Tibial nerve (tissue), 4 donors: Measurements from ENCODE around the gene PABPC1L.

ENCODE experiments used
- EP300 ChIP-seq, 2 donors: sonication (generic); formaldehyde crosslinking; IDR thresholded peaks; one replicate each; pipeline ENCODE4 v1.6.1; 2017; ENCODE audit warnings: antibody characterized with exemption in 2 of 2, mild to moderate bottlenecking in 1 of 2
- TF ChIP-seq, protein P1 (sequence below), 5 experiments: fragments of 200-600 bp in 3 of 5; fragments of 450-650 bp in 2 of 5; sonication (generic) in 3 of 5; IDR thresholded peaks; one replicate each; pipeline ENCODE4 v1.5.1; 2016 to 2019; ENCODE audit warnings: antibody characterized with exemption in 5 of 5, mild to moderate bottlenecking in 3 of 5, moderate library complexity in 2 of 5

DNA sequence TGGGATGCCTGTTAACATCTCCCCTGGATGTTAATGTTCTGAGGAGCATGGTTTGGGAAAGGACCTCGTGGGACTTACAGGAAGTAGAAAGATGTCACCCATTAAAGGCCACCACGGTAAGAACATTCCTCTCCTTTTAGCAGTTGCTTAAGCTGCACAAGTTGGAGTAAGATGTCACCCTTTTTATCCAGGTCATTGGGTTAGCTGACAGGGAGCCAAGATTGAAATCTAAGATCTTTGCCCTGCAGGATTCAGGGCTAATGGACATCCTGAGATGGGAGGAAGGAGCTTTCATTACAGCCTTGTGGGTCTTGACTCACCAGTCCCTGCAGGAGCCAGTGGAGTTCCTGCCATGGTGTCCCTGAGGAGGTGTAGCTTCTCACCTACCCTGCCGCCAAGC is 22.1 kb downstream of the PABPC1L start:
- TF ChIP-seq, protein P1, sequence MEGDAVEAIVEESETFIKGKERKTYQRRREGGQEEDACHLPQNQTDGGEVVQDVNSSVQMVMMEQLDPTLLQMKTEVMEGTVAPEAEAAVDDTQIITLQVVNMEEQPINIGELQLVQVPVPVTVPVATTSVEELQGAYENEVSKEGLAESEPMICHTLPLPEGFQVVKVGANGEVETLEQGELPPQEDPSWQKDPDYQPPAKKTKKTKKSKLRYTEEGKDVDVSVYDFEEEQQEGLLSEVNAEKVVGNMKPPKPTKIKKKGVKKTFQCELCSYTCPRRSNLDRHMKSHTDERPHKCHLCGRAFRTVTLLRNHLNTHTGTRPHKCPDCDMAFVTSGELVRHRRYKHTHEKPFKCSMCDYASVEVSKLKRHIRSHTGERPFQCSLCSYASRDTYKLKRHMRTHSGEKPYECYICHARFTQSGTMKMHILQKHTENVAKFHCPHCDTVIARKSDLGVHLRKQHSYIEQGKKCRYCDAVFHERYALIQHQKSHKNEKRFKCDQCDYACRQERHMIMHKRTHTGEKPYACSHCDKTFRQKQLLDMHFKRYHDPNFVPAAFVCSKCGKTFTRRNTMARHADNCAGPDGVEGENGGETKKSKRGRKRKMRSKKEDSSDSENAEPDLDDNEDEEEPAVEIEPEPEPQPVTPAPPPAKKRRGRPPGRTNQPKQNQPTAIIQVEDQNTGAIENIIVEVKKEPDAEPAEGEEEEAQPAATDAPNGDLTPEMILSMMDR (IDR thresholded peaks at IDR 0.05) = no peak
- TF ChIP-seq EP300 (IDR thresholded peaks at IDR 0.05) = no peak
